ENCODE results near the gene CTNND2. TPM values are rescaled to one million over a fixed set of nuclear protein-coding genes. Genes with fewer than 3 reads are reported as not detected.

Gene CTNND2
- polyA plus RNA-seq, 3 donors: 1.9 to 2.9 (median 2.9) TPM

GRCh38 chr5:11174591-11174990, 729.7 kb downstream of the CTNND2 start:
- DNase-seq: peak; percentile 30

GRCh38 chr5:11172484-11172883, 731.8 kb downstream of the CTNND2 start:
- DNase-seq: no peak

- DNase-seq: no peak
Measured at GRCh38 chr5:11171236-11171635, 733.0 kb downstream of the CTNND2 start.

- DNase-seq: no peak
Measured at GRCh38 chr5:11166923-11167322, 737.3 kb downstream of the CTNND2 start.

- DNase-seq: no peak
Measured at GRCh38 chr5:11164531-11165294, 739.5 kb downstream of the CTNND2 start.

GRCh38 chr5:11157132-11157531, 747.1 kb downstream of the CTNND2 start:
- DNase-seq: no peak

GRCh38 chr5:11153670-11154382, 750.4 kb downstream of the CTNND2 start:
- no peak for DNase-seq

GRCh38 chr5:11152368-11152767, 751.9 kb downstream of the CTNND2 start:
- DNase-seq: no peak

- no peak for DNase-seq
Measured at GRCh38 chr5:11150976-11151375, 753.3 kb downstream of the CTNND2 start.

- no peak for DNase-seq
Measured at GRCh38 chr5:11148810-11149539, 755.3 kb downstream of the CTNND2 start.

GRCh38 chr5:11146171-11146570, 758.1 kb downstream of the CTNND2 start:
- DNase-seq: no peak

- DNase-seq: no peak
Measured at GRCh38 chr5:11143456-11144267, 760.6 kb downstream of the CTNND2 start.

GRCh38 chr5:11139217-11139865, 764.9 kb downstream of the CTNND2 start:
- no peak for DNase-seq

GRCh38 chr5:11130131-11130530, 774.1 kb downstream of the CTNND2 start:
- no peak for DNase-seq

GRCh38 chr5:11128021-11128420, 776.2 kb downstream of the CTNND2 start:
- DNase-seq: no peak

- DNase-seq: no peak
Measured at GRCh38 chr5:11126844-11127243, 777.4 kb downstream of the CTNND2 start.

GRCh38 chr5:11121885-11122284, 782.4 kb downstream of the CTNND2 start:
- DNase-seq: no peak

- no peak for DNase-seq
Measured at GRCh38 chr5:11110128-11110527, 794.1 kb downstream of the CTNND2 start.

GRCh38 chr5:11105696-11106095, 798.5 kb downstream of the CTNND2 start:
- no peak for DNase-seq

- DNase-seq: no peak
Measured at GRCh38 chr5:11104651-11105112, 799.6 kb downstream of the CTNND2 start.

- DNase-seq: no peak
Measured at GRCh38 chr5:11104210-11104609, 800.0 kb downstream of the CTNND2 start.

Measured in renal pelvis (tissue), 4 donors.